Panc1 (cell line): ENCODE measurements around the gene NOL7. TPM values are rescaled to one million over a fixed set of nuclear protein-coding genes. Genes with fewer than 3 reads are reported as not detected.

ENCODE experiments used
- ATAC-seq: fragments of 200-7000 bp; cut with Tn5 transposase; 2 replicates; pipeline ENCODE4 v1.9.1; 2020; ENCODE audit warnings: mild to moderate bottlenecking, moderate library complexity
- BruUV-seq: library from RNA; stranded (reverse); fragments of 400-500 nt; replicated peaks from 2 replicates; lab custom pipeline; 2021; lab: Mats Ljungman, UMichigan
- CTCF ChIA-PET: fragments of 300-600 bp; sonication (Branson Sonifier 250); formaldehyde crosslinking; loops from one replicate; lab custom pipeline; 2022; ENCODE audit warnings: antibody characterized with exemption; lab: Charles Lee
- POLR2A ChIA-PET: fragments of 300-600 bp; sonication (Branson Sonifier 250); formaldehyde crosslinking; loops from one replicate; lab custom pipeline; 2022; ENCODE audit warnings: antibody characterized with exemption; lab: Charles Lee
- DNase-seq: peaks from one replicate; pipeline ENCODE4 v3.0.0-alpha.2; 2010; ENCODE audit warnings: low read depth, low spot score
- H3K27ac ChIP-seq: 2 replicates; pipeline ENCODE4 v1.5.1; 2011; ENCODE audit warnings: mild to moderate bottlenecking, low read length, inconsistent platforms
- H3K27me3 ChIP-seq: fragments of 200-500 bp; sonication (Bioruptor generic); 2 replicates; pipeline ENCODE4 v1.6.0; 2014; ENCODE audit warnings: low read length, inconsistent platforms; ENCODE audit not compliant: control insufficient read depth, insufficient read depth
- H3K36me3 ChIP-seq: fragments of 200-500 bp; sonication (Bioruptor generic); 2 replicates; pipeline ENCODE4 v1.5.1; 2014; ENCODE audit warnings: inconsistent platforms, mild to moderate bottlenecking, low read length, moderate library complexity; ENCODE audit not compliant: control insufficient read depth, insufficient read depth
- H3K4me1 ChIP-seq: 2 replicates; pipeline ENCODE4 v1.5.1; 2011; ENCODE audit warnings: inconsistent platforms, mild to moderate bottlenecking, low read length, moderate library complexity; ENCODE audit not compliant: control insufficient read depth, insufficient read depth
- H3K4me3 ChIP-seq, 2 experiments: 2 replicates each; pipeline ENCODE4 v1.5.1; 2011 to 2012; ENCODE audit warnings: low read depth in 2 of 2, low read length in 2 of 2, mild to moderate bottlenecking in 2 of 2, inconsistent platforms in 1 of 2, moderate library complexity in 1 of 2
- H3K9me3 ChIP-seq: fragments of 200-500 bp; sonication (Bioruptor generic); 2 replicates; pipeline ENCODE4 v1.5.1; 2014; ENCODE audit warnings: low read depth, mild to moderate bottlenecking, inconsistent platforms, low read length, moderate library complexity; ENCODE audit not compliant: control insufficient read depth, insufficient read depth
- CTCF ChIP-seq: fragments of 450-650 bp; IDR thresholded peaks from 2 replicates; pipeline ENCODE4 v1.5.1; 2017; ENCODE audit warnings: mild to moderate bottlenecking
- POLR2AphosphoS5 ChIP-seq: IDR thresholded peaks from 2 replicates; pipeline ENCODE4 v1.6.1; 2012; ENCODE audit warnings: mild to moderate bottlenecking, low read depth, low read length, moderate library complexity
- REST ChIP-seq, 2 experiments: IDR thresholded peaks; 2 replicates each; pipeline ENCODE4 v1.6.1; 2011 to 2012; ENCODE audit warnings: low read depth in 2 of 2, control low read depth in 1 of 2, low read length in 1 of 2, mild to moderate bottlenecking in 1 of 2, moderate library complexity in 1 of 2; ENCODE audit not compliant: insufficient read depth in 1 of 2
- SIN3A ChIP-seq: IDR thresholded peaks from 2 replicates; pipeline ENCODE4 v1.6.1; 2012; ENCODE audit warnings: low read depth, mild to moderate bottlenecking, low read length, moderate library complexity, borderline replicate concordance; ENCODE audit not compliant: insufficient read depth
- TCF7L2 ChIP-seq: IDR thresholded peaks from 2 replicates; pipeline ENCODE4 v1.6.1; 2011; ENCODE audit warnings: mild to moderate bottlenecking, low read depth, low read length, inconsistent platforms
- in situ Hi-C: cut with HindIII; loops from 2 replicates; pipeline ENCODE4 v1.10.0; 2016; ENCODE audit warnings: low sequenced_read_pairs, low pct_unique_long_range_greater_than_20kb
- intact Hi-C: fragments of 100-400 bp; cut with micrococcal nuclease; formaldehyde crosslinking; loops from one replicate; pipeline ENCODE4 v1.10.0; 2022; ENCODE audit not compliant: unreplicated experiment
- total RNA-seq: library from RNA; stranded (reverse); gene quantifications from one replicate; pipeline ENCODE4 v1.2.1, GENCODE V29; 2021; ENCODE audit not compliant: unreplicated experiment

NOL7 gene
- total RNA-seq, 1 experiment from 2014 or later = 74.4 TPM

- intact Hi-C loops = no loop called here
- Histone ChIP-seq H3K27ac (no peak overlapping the region), H3K9me3 (no peaks in the 10 kb centered on the region), H3K4me1 (no peaks in the 10 kb centered on the region), H3K36me3 (peaks cover 3% of the 10 kb centered on the region; the same call in 1 of the 2 replicates), H3K4me3 (no peak overlapping the region), H3K27me3 (no peaks in the 10 kb centered on the region)
- TF ChIP-seq TCF7L2 (no peak), POLR2AphosphoS5 (no peak), SIN3A (no peak), CTCF (no peak), REST (IDR thresholded peaks at IDR 0.05; ENCODE audit: insufficient read depth in 1 of 2, low read depth in 2 of 2, low read length in 1 of 2) (no peak)
- ChIA-PET CTCF (no interaction called here), POLR2A (no interaction called here)
- no peak for ATAC-seq
- BruUV-seq = no TSS peak
- in situ Hi-C loops = no loop called here
- no peak for DNase-seq
Observed at GRCh38 chr6:13597073-13597472, 18.1 kb upstream of the NOL7 start.

GRCh38 chr6:13600036-13600435, 15.1 kb upstream of the NOL7 start:
- intact Hi-C loops = no loop called here
- TF ChIP-seq SIN3A (no peak), TCF7L2 (no peak), REST (IDR thresholded peaks at IDR 0.05; ENCODE audit: insufficient read depth in 1 of 2, low read depth in 2 of 2, low read length in 1 of 2) (no peak), POLR2AphosphoS5 (no peak), CTCF (no peak)
- no peak for ATAC-seq
- no peak overlapping the region for H3K27ac ChIP-seq
- H3K36me3 ChIP-seq = peaks cover 3% of the 10 kb centered on the region; the same call in 1 of the 2 replicates
- in situ Hi-C loops = no loop called here
- no peak overlapping the region for H3K4me3 ChIP-seq
- H3K9me3 ChIP-seq = no peaks in the 10 kb centered on the region
- no peaks in the 10 kb centered on the region for H3K27me3 ChIP-seq
- CTCF ChIA-PET = no interaction called here
- DNase-seq = no peak
- POLR2A ChIA-PET = no interaction called here
- BruUV-seq = no TSS peak
- no peaks in the 10 kb centered on the region for H3K4me1 ChIP-seq
